ENCODE measurements around the gene IKBKG. TPM values are rescaled to one million over a fixed set of nuclear protein-coding genes. Genes with fewer than 3 reads are reported as not detected.
A peak's percentile ranks its signal among the peaks of the same experiment; 100 is the strongest.

Gene IKBKG
- total RNA-seq, 1 donor from 2014 or later, result 20.6 TPM

GRCh38 chrX:154530286-154530685 lies 17.1 kb upstream of the IKBKG start:
- H3K36me3 Mint-ChIP-seq, result peaks cover 5% of the 10 kb centered on the region
- peaks cover 19% of the 10 kb centered on the region for H3K4me1 Mint-ChIP-seq
- peaks cover 7% of the 10 kb centered on the region for H3K9me3 Mint-ChIP-seq

GRCh38 chrX:154531626-154532025 lies 15.8 kb upstream of the IKBKG start:
- H3K4me3 Mint-ChIP-seq, result no peak overlapping the region
- H3K27me3 Mint-ChIP-seq (ENCODE audit: low read depth), result no peaks in the 10 kb centered on the region
- TF ChIP-seq CTCF (IDR thresholded peaks at IDR 0.05; ENCODE audit: unreplicated experiment), result no peak
- peaks cover 5% of the 10 kb centered on the region for H3K36me3 Mint-ChIP-seq
- peaks cover 15% of the 10 kb centered on the region for H3K4me1 Mint-ChIP-seq
- peaks cover 4% of the 10 kb centered on the region for H3K9me3 Mint-ChIP-seq
- no peak overlapping the region for H3K27ac Mint-ChIP-seq
- DNase-seq (ENCODE audit: low spot score in 2 of 2, unreplicated experiment in 2 of 2), result no peak

More at GRCh38 chrX:154530286-154530685, 17.1 kb upstream of the IKBKG start:
- no peak for TF ChIP-seq CTCF (IDR thresholded peaks at IDR 0.05; ENCODE audit: unreplicated experiment)
- no peak for DNase-seq (ENCODE audit: low spot score in 2 of 2, unreplicated experiment in 2 of 2)
- H3K4me3 Mint-ChIP-seq, result no peak overlapping the region
- no peak overlapping the region for H3K27ac Mint-ChIP-seq
- H3K27me3 Mint-ChIP-seq (ENCODE audit: low read depth), result no peaks in the 10 kb centered on the region

GRCh38 chrX:154532690-154533089 lies 14.7 kb upstream of the IKBKG start:
- Mint-ChIP-seq H3K36me3 (peaks cover 5% of the 10 kb centered on the region), H3K9me3 (peaks cover 4% of the 10 kb centered on the region), H3K4me1 (peaks cover 5% of the 10 kb centered on the region), H3K27me3 (ENCODE audit: low read depth) (no peaks in the 10 kb centered on the region), H3K4me3 (no peak overlapping the region), H3K27ac (no peak overlapping the region)
- TF ChIP-seq CTCF (IDR thresholded peaks at IDR 0.05; ENCODE audit: unreplicated experiment), result no peak
- DNase-seq (ENCODE audit: low spot score in 2 of 2, unreplicated experiment in 2 of 2), result no peak

GRCh38 chrX:154534526-154535322 lies 12.7 kb upstream of the IKBKG start:
- Mint-ChIP-seq H3K4me3 (no peak overlapping the region), H3K4me1 (peaks cover 5% of the 10 kb centered on the region), H3K27ac (no peak overlapping the region), H3K36me3 (peaks cover 8% of the 10 kb centered on the region), H3K27me3 (ENCODE audit: low read depth) (no peaks in the 10 kb centered on the region), H3K9me3 (peaks cover 8% of the 10 kb centered on the region)
- DNase-seq (ENCODE audit: low spot score in 2 of 2, unreplicated experiment in 2 of 2), result peak; percentile 76 to 92
- peak; percentile 92 for TF ChIP-seq CTCF (IDR thresholded peaks at IDR 0.05; ENCODE audit: unreplicated experiment)

- no peak for TF ChIP-seq CTCF (IDR thresholded peaks at IDR 0.05; ENCODE audit: unreplicated experiment)
- no peak for DNase-seq (ENCODE audit: low spot score in 2 of 2, unreplicated experiment in 2 of 2)
- H3K36me3 Mint-ChIP-seq, result peaks cover 8% of the 10 kb centered on the region
- H3K27ac Mint-ChIP-seq, result no peak overlapping the region
- peaks cover 4% of the 10 kb centered on the region for H3K4me1 Mint-ChIP-seq
- H3K4me3 Mint-ChIP-seq, result no peak overlapping the region
- peaks cover 7% of the 10 kb centered on the region for H3K9me3 Mint-ChIP-seq
- no peaks in the 10 kb centered on the region for H3K27me3 Mint-ChIP-seq (ENCODE audit: low read depth)
These were observed 11.5 kb upstream of the IKBKG start for GRCh38 chrX:154535892-154536291.
